NCI-H446 (cell line): ENCODE data around the gene B4GALT1.
"Not testable (repeated sequence)": the region's sequence is repeated elsewhere in the genome, so short reads cannot be mapped to it uniquely, and the experiment has no call there.

Experiments
- DNase-seq, 2 experiments: peaks; one replicate each; lab custom pipeline; 2025; lab: John Stamatoyannopoulos, UW

Gene B4GALT1

DNA sequence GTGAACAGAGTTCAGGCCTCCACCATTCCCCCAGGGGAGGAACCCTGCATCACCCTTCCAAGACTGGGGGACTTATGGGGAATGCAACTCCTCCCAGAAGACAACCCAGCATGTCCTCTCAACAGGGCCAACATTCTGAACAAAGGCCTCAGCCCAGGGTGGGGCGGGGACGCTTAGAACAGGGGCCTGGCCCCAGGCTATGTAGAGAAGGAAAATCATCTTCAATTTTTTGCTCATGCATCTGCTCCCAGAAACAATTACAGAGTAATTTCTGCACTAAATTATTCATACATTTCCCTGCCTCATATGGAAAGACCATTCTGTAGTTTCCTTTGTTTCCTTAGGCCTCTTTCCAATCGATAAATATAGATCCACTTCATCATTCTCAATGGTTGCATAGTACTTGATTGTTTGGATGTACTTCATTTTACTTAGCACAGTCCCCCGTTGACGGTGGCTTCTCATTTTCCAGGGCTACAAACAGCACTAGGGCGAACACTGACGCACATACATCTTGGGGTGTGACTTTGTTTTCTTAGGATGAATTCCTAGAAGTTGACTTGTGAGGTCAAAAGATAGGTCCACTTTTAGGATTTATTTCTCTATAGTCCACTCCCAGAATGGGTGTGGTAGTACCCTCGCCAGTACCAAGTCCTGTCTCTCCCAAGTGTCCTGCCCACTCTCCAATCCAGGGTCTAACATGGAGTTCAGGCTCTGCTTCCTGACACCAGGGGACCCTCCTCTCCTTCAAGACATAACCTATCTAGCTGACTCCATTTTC is 63.4 kb downstream of the B4GALT1 start:
- no peak for DNase-seq

DNA sequence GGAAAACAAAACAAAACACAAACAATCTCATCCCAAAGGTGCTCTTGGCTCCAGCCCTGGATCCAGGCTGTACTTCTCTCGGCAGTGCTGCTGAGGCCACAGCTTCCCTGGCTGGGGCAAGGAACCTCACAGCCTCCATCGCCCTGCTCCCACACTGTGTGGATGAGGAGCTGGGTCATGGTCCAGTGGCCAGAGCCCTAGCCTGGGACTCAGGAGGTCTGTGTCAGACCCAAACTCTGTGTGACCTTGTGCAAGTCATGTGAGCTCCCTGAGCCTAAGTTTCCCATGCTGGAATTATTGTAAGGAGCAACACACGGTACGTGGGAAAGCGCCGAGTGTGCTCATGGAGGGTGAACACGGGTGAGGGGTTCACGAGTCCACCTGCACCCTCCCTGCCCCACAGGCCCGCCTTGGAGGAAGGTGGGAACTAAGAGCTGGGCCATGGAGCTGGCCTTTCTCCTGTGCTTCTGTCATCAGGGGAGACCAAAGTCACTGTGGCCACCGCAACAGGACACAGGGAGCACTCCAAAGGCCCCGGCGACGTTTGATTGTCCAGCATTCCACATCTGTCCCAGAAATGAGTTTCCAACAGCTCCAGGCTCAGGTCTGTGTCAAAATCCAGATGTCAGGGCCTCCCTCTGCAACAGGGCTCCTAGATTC is 64.5 kb downstream of the B4GALT1 start:
- no peak for DNase-seq

DNA sequence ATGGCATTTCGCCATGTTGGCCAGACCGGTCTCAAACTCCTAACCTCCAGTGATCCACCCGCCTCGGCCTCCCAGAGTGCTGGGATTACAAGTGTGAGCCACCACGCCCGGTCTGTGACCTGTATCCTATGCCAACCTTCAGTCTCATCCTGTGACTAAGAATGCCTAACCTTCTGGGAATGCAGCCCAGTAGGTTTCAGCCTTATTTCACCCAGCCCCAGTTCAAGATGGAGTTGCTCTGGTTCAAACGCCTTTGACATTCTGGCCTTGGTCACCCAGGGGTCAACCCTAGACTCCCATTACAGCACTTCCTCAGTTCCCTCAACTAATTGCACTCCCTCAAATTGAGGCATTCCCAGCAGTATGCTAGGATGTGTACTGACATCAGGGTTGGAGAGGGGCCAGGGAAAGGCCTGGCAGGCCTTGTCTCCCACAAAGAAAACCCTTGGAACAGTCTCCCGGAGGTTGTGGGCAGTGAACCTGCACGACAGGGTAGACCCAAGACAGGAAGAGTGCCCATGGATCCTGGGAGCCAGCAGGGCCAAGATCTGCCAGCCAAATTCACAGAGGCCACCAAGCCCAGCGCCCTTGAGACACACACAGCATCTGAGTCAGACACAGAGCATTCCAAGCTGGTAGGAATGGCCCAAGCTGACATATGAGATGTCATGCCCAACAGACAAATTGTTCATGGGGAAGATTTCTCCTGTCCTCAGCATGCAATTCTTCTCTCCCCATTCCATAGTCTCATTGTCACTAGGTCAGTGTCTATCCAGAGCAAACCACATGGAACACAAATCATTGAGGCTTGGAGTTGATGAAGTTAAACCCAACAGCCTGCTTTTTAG is 65.8 kb downstream of the B4GALT1 start:
- DNase-seq = peak; percentile 9 to 59

DNA sequence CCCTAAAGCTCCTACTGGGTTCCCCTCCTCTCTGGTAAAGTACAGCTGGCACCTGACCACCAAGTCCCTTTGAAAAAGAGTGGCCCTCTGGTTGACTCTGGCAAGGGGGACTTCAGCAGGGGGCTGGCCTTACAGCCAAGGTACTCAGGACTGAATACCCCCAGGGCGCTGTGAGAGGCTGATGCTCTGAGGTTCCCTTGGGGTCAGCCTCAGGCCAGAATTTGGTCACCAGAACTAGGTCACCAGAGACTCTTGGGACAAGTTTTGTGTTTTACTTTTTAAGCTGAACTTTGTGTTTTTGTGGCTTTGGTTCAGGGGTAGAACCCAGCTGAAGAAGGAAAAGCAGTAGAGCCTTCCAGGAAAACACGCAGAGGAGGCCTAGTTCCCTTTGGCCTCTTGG is 67.4 kb downstream of the B4GALT1 start:
- no peak for DNase-seq

DNA sequence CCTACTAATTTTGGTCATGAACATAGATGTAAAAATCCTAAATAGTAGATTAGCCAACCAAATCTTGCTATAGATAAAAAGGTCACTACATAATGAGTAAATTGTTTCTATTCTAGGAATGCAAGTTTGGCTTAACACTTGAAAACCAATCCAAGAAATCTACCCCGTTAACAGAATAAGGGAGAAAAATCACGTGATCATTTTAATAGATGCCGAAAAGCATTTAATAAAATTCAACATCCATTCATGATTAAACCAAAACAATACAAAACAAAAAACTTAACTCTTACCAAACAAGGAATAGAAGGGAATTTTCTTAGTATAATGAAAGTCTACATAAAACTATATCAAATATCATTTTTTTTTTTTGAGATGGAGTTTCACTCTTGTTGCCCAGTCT is 69.9 kb downstream of the B4GALT1 start:
- no peak for DNase-seq

DNA sequence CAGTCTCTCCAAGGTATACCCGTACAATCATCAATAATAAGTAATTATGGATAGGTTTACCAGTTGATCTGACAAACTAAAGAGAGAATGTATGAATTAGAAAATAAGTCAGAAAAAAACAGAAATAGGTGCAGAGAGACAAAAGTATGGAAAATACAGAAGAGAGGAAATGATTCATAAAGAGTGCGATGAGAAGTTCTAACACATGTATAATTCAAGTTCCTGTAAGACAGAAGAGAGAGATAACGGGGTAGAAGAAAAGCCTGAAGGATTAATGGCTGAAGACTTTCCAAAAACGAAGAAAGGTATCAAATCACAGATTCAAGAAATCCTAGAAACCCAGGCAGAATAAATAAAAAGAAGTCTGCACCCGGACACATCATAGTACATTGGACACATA is 74.5 kb downstream of the B4GALT1 start:
- DNase-seq = no peak

DNA sequence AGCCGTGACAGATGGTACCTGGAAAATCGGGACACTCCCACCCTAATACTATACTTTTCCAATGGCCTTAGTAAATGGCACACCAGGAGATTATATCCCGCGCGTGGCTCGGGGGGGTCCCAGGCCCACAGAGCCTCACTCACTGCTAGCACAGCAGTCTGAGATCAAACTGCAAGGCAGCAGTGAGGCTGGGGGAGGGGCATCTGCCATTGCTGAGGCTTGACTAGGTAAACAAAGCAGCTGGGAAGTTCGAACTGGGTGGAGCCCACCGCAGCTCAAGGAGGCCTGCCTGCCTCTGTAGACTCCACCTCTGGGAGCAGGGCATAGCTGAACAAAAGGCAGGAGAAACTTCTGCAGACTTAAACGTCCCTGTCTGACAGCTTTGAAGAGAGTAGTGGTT is 81.5 kb downstream of the B4GALT1 start:
- not testable (repeated sequence) for DNase-seq

DNA sequence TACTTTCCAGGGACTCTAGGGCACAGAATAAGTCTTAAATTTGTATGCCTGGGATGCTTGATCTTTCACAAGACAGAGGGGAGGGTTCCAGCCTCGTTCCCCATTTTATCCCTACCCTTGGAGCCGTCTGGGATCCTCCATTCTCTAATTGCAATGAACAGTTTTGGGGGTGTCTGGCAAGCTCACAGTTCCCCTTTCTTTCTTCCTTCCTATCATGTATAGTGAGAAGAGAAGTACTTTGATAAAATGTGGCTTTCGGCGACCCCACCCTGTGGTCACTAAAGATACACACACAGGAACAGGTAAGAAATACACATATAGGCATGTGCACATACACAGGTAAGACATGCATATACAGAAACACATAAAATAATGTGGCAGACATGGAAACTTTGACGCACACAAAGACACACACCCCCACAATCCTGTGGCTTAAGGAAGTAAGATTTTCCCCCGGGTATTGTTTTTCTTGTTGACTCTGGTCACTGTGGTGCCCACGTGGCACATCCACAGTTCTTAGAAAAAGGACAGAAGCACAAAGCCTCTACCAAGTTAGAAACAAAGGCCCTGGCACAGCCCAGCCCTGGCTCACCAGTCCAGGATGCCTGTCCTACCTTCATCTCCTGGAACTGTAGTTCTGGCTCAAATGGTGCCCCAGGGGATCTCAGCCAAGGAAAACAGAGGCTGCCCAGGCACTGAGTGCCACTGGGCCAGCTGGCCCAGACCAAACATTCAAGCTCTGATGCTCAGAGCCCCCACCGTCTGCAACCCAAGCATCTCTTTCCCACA is 84.4 kb downstream of the B4GALT1 start:
- no peak for DNase-seq

DNA sequence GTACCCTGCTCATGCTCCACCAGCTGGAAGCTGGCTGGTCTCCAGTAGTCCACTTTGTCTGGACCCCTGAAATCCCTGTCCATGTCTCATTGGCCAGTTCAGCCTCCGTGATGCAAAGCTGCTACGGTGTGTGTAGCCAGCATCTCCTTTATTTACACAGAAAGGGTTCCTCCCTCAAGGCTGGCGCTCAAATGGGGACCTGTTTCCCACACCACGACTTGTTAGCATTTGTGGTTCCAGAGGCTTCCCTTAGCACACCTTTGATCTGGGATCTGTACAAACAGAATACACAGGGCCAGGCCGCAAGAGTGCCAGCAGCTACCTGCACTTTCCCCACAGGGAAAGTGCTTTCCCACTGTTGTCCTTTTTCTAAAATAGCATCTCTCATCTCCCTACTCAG is 85.0 kb downstream of the B4GALT1 start:
- no peak for DNase-seq

DNA sequence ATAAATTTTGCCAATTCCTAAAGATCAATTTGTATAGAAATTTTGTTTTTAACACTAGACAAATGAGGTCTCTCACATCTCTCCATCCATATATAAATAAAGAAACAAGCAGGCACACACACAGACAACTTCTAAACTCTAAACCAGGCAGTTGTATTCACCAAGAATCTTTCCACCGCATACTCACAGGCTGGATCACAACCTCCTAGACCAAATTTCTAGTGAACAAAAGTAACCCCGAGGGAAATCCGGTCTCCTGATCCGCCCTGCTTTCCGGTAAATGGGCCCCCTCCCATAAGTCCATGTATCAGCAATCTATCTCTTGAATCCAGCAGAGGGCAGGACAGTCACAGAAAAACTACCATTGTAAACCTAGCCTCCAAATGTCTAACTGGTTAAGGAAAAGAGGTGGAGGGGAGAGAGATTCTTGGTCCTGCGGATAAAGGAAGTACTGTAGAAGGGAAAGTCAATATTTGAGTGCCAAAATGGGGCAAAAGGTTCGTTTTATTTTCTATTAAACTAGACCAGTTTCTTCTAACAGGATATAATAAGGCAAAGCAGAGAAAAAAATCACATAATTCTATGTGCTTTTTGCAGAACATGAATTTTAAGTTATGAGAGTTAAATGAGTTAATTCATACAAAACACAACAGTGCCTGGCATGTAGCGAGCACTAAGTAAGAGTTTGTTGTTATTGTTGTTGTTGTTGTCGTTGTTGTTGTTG is 85.8 kb downstream of the B4GALT1 start:
- DNase-seq = peak; percentile 78 to 87

DNA sequence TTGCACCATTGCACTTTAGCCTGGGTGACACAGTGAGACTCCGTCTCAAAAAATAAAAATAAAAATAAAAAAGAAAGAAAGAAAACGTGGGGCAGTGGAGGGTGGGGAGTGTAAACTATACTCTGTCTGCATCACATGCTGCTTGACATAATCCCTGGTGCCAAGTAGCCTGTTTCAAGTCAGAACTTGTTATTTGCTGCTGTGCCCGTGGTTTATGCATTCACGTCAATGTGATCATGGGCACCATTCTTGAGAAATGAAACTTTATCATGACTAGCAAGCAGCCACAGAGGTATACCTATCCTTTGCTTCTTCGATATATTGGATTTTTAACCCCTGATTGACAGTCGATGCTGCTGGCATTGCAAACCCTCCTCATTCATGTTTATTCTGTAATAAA is 86.6 kb downstream of the B4GALT1 start:
- no peak for DNase-seq

DNA sequence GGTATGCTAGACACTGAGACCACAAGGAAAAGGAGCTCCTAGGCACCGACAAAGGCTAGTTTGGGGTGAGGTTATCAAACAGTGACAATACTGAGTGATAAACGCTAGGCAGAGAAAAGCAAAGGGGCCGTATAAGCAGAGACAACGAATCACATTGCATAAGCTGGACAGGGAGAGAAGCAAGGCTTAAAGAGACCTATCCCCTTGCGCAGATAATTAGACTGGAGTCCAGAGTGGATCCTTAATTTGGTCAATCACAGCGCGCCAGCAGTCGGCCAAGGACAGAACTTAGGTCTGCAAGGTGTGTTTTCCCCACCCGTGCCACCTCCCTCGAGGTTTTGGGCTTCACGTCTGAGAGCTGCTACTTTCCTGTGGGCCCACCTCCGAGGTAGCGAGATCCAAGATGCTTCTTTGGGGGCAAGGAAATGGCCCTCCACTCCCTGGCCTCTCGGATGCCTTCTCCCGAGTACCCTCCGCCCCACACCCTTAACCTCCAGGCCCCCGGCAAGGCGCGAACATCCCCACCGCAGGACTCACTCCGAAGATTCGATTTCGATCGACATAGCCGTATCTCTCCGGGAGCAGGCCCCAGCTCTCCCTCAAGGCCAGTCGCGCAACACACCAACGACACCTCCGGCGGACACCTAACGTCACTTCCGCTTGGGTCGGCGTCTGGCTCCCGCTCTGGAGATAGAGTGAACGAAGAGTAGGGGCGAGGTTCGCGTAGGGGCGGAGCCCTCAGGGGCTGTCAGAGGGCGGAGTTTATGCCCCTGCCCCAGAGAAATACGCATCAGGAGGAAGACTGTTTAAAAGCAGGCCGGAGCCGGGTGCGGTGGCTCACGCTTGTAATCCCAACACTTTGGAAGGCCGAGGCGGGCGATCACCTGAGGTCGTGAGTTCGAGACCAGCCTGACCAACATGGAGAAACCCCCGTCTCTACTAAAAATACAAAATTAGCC is 90.8 kb downstream of the B4GALT1 start, which contains the start of gene SMU1:
TSS of gene SMU1 (minus strand) at position 629 of the 959 bp plus-strand sequence. CDS start at position 563, 66 bp downstream.
- DNase-seq = peak; percentile 98

DNA sequence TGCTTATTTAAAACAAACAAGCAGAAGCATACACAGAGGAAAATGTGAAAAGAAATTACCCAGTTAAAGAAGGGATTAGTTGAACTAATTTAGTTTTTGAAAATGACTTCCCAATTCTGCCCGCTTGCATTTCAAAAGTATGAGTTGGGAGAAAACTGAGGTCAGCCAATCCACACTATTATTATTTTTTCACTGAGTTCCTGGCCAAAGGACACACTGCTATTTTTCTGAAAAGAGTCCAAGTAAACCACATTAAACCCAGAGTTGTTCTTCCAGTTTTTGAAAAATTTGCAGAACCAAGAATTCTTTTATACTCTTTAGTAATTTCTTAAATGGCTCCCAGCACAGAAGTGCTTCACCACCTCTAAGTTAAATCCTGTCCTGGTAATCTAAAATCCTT is 98.1 kb downstream of the B4GALT1 start:
- no peak for DNase-seq

DNA sequence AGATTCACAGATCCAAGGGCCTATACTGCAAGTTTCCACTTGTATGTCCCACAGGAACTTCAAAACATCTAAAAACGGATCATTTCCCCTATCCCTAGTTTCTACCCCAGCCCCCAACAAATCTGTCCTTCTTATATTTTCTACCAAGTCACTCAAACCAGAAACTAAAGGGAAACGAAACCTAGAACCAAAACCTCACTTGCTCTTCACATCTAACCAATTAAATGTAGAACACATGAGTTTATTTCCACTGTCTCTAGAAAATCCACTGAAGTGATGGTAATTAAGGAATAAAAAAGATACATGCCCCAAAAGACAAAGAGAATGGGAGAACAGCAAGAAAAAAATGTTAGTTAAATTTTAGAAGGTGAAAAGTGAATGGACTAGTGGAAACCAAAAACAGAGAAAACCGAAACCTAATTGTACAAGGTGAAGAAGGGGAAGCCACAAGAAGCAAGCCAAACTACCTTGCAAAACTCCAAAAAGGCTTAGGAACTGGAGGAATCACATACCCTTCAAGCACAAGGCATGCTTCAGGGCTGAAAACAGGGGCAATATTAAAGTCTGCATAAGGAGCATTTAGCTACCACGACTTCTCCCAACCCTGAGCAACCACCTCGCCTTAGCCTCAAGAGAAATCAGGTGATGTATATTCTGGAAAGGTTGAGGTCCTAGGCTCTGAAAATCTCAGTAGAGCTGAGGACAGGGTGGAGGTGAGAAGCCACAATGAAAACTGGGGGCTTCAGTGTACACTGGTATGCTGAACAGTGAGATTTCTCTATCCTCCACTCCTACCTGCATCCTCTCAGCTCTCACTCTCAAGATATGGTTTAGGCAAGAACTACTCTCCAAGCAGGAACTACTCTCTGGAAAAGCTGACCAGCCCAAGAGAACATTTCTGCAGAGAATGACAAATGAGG is 101.7 kb downstream of the B4GALT1 start:
- DNase-seq = no peak
